Kidney epithelial cell (primary cell): ENCODE data around the gene SNX6. TPM values are rescaled to one million over a fixed set of nuclear protein-coding genes. Genes with fewer than 3 reads are reported as not detected.
"Not testable (repeated sequence)": the region's sequence is repeated elsewhere in the genome, so short reads cannot be mapped to it uniquely, and the experiment has no call there.

Source experiments
- DNase-seq: peaks from one replicate; pipeline ENCODE4 v3.0.0-alpha.2; 2010; ENCODE audit warnings: low read depth
- H3K27me3 ChIP-seq: 2 replicates; pipeline ENCODE4 v1.6.0; 2011; ENCODE audit warnings: low read length; ENCODE audit not compliant: control insufficient read depth, insufficient read depth
- H3K36me3 ChIP-seq: 2 replicates; pipeline ENCODE4 v1.5.1; 2011; ENCODE audit warnings: low read length; ENCODE audit not compliant: control insufficient read depth, insufficient read depth
- H3K4me3 ChIP-seq: 2 replicates; pipeline ENCODE4 v1.5.1; 2011; ENCODE audit warnings: low read depth, mild to moderate bottlenecking, control low read depth, low read length
- total RNA-seq: library from RNA; depleted of rRNA; stranded (reverse); fragments of >200 nt; gene quantifications from 2 replicates; pipeline ENCODE4 v1.2.3, GENCODE V29; 2015
- TF ChIP-seq, protein P1 (sequence below): IDR thresholded peaks from 2 replicates; pipeline ENCODE4 v1.5.1; 2011; ENCODE audit warnings: mild to moderate bottlenecking, moderate library complexity, low read length, control low read depth, inconsistent platforms; ENCODE audit not compliant: insufficient read depth, poor library complexity, severe bottlenecking

The SNX6 gene
- total RNA-seq, 1 donor from 2014 or later: 267 TPM

DNA sequence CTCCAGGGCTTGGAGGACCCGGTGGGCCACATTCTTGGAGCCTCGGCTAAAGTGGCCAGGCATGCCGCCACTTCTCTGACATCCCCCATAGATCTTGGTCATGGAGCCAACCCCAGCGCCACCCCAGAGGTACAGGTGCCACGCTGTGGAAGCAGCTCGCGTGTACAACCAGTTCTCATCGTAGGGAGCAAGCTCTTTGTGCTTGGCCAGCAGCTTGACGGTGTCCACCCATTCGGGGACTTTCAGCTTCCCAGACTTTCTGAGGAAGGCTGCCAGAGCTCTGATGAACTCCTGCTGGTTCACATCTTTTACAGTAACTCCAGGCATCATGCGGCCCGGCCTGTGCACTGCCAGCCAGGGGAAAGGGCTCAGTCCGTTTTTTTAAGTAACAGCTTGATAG lies 61.1 kb downstream of the SNX6 start:
- H3K36me3 ChIP-seq: no peaks in the 10 kb centered on the region
- no peak overlapping the region for H3K4me3 ChIP-seq
- TF ChIP-seq, protein P1, sequence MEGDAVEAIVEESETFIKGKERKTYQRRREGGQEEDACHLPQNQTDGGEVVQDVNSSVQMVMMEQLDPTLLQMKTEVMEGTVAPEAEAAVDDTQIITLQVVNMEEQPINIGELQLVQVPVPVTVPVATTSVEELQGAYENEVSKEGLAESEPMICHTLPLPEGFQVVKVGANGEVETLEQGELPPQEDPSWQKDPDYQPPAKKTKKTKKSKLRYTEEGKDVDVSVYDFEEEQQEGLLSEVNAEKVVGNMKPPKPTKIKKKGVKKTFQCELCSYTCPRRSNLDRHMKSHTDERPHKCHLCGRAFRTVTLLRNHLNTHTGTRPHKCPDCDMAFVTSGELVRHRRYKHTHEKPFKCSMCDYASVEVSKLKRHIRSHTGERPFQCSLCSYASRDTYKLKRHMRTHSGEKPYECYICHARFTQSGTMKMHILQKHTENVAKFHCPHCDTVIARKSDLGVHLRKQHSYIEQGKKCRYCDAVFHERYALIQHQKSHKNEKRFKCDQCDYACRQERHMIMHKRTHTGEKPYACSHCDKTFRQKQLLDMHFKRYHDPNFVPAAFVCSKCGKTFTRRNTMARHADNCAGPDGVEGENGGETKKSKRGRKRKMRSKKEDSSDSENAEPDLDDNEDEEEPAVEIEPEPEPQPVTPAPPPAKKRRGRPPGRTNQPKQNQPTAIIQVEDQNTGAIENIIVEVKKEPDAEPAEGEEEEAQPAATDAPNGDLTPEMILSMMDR: no peak
- H3K27me3 ChIP-seq: no peaks in the 10 kb centered on the region
- no peak for DNase-seq

DNA sequence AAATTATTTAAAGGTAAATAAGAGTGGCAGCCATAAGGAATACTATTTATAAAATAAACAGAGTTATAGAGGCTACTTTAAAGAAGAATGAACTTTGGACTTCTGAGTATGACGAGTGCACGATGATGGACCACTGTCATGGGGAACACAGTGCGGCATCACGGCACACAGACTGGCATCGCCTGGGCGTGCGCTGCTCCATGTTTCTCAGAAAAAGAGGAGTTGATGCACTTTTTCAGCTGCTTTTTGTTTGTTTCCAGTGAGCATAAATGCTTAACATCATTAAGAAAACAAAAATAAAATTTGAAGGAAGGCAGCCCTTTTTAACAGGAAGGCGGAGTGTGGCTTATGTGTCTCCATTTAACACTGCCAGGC lies 67.2 kb downstream of the SNX6 start:
- Histone ChIP-seq H3K4me3 (no peak overlapping the region), H3K36me3 (no peaks in the 10 kb centered on the region), H3K27me3 (no peaks in the 10 kb centered on the region)
- no peak for DNase-seq
- TF ChIP-seq, protein P1: no peak

DNA sequence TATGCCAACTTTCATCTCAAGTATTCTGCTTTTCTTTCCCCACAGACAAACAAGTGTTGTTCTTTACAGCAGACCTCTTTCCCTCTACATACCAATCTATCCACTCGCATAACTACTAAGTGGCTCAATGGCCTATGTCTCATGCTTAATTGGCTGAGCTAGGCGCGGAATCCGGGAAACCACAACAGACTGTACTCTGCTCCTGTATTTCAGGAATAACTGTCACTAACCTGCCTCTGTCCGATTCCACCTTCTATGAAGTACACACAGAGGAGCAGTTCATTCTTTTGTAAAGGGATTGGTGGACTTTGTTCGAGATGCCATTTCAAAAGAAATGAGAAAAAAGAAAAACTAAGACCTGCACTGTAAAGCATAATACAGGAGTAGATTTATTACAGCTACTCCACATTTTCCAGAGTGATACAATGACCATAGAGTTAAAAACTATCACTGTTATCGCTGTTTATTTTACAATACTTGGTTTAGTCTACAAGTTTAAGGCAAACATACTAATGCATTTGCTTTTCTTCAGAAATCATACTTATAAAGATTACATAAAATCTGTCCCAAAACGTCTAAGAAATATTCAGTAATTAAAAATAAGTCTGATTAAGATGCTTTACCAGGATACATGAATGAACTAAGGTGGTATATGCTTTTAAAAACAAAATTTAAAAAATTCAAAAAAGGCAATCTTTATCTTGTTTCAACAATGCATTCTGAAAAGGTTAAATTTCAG lies 67.7 kb downstream of the SNX6 start:
- H3K36me3 ChIP-seq, H3K27me3 ChIP-seq, H3K4me3 ChIP-seq, DNase-seq: not testable (repeated sequence)

DNA sequence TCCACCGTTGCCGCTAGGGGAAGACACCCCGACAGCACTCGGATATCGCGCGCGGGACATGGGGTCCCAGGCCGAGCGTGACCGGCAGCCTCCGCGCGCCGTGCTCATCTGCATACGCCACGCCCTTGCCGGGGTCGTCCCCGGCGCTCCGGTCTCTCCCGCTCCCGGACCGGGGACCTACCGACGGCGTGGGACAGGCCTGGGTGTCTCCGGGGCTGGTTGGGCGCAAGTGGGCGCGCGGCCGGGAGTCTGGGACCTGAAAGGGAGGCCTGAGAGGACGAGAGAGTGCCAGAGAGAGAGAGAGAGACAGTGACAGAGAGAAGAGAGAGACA lies 73.5 kb downstream of the SNX6 start:
- not testable (repeated sequence) for H3K4me3 ChIP-seq, DNase-seq, H3K27me3 ChIP-seq, H3K36me3 ChIP-seq

DNA sequence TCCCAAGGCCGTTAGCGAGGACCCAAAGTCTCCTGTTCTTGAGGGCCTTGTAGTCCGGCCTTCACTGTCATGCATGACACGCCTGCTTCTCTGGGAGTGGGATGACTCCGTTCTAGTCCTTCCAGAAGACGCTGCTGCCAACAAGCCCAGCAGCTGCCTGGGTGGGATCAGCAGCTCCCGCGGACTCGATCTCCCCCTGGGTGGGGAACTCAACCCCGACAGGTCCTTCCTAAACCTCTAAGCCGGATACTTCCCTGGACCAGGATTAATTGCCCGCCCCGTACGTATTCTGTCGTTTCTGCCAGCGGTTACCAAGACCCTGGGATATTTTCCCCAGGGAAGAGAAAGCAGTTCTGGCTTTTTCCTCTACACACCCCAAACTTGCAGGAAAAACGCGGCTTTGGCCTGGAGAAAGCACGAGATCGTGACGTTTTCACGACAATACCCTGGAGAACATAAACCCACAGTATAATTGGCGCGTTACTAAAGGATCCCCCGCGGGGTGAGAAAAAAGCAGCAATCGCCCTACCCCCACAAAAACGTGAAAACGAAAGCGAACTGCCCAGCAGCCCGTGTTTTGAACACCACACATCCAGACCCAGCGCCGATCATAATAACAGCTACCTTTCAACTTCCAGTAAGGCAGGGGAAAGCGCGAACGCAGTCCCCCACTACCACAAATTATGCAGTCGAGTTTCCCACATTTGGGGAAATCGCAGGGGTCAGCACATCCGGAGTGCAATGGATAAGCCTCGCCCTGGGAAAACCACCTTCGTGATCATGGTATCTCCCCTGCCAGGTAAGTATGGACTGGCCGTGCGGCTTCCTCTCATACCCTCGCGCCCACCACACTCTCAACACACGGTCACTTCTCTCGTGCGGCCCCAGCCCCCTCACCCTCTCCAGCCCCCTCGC lies 74.1 kb downstream of the SNX6 start:
- H3K27me3 ChIP-seq, H3K36me3 ChIP-seq, H3K4me3 ChIP-seq, DNase-seq: not testable (repeated sequence)

DNA sequence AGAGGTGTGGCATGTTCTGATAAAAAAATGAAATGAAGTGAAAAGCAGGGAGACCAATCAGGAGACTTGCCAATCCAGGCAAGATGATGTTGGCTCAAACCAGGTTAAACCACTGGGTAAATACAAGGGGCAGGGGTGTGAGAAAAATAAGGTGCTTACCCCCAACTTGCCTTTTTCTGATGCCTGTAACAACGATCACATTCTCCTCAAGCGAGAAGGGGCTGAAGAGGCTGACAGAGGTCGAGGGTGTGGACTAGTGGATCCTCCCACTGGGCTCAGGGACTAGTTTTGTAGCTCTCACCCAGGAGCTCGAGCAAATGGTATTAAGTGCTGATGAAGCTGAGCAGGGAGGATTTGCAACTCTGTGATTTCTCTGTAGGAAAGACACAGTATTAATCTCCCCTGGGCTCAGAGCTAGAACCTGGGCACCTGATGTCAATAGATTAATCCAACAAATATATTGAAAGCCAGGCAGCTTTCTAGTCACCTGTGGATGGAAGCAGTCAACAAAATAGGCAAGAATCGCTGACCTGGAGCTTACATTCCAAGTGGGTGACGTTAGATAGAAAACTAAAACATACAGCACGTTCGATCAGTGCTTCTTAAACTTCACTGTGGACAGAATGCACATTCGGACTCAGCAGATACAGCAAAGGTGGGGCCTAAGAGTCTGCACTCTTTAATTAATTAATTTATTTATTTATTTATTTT lies 75.3 kb downstream of the SNX6 start:
- no peak overlapping the region for H3K4me3 ChIP-seq
- no peak for DNase-seq
- TF ChIP-seq, protein P1: no peak
- H3K27me3 ChIP-seq: no peaks in the 10 kb centered on the region
- H3K36me3 ChIP-seq: no peaks in the 10 kb centered on the region

DNA sequence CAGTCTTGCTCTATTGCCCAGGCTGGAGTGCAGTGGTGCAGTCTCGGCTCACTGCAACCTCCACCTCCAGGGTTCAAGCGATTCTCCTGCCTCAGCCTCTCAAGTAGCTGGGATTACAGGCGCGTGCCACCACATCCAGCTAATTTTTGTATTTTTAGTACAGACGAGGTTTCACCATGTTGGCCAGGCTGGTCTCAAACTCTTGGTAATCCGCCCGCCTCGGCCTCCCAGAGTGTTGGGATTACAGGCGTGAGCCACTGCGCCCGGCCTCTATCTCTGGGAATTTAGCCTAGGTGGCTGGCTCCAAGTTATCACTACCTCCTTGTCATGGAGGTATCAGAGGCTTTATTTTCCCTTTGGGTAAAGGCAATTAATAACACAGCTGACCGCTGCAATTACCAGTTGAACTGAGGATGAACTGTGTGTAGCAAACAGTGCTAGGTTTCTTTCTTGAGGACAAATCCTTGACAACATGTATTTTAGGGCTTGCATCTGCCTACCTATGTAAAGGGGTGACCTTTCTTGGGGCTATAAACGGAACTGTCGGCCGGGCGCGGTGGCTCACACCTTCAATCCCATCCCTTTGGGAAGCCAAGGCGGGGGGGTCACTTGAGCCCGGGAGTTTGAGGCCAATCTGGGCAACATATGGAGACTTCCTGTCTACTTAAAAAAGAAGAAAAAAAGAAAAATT lies 80.5 kb downstream of the SNX6 start:
- DNase-seq, H3K36me3 ChIP-seq, H3K27me3 ChIP-seq, H3K4me3 ChIP-seq: not testable (repeated sequence)
